Loucy (cell line): Measurements from ENCODE around the gene TMTC1.

Source experiments
- CTCF ChIP-seq: fragments of 200-600 bp; sonication (generic); conservative IDR thresholded peaks from 2 replicates; pipeline ENCODE4 v1.5.1; 2014; ENCODE audit warnings: mild to moderate bottlenecking, antibody characterized with exemption, low read length
- EZH2phosphoT487 ChIP-seq: fragments of 200-600 bp; IDR thresholded peaks from 2 replicates; pipeline ENCODE4 v1.6.1; 2018; ENCODE audit warnings: antibody characterized with exemption, mild to moderate bottlenecking, moderate library complexity, borderline replicate concordance

- no peak for TF ChIP-seq CTCF
- TF ChIP-seq EZH2phosphoT487, result no peak
Measured at GRCh38 chr12:29799591-29799990, 15.8 kb upstream of the TMTC1 start.
